Esophagus mucosa (tissue), 1 donor: ENCODE results near the gene LRRC56. TPM values are rescaled to one million over a fixed set of nuclear protein-coding genes. Genes with fewer than 3 reads are reported as not detected.

Experiments used
- ATAC-seq: fragments of 200-7000 bp; cut with Tn5 transposase; one replicate; pipeline ENCODE4 v1.9.1; 2020
- total RNA-seq: library from RNA; stranded (reverse); gene quantifications from one replicate; pipeline ENCODE4 v1.2.4, GENCODE V29; 2023
- donor health status: DM: yes; HTN: yes; CAD: no.

The LRRC56 gene
- total RNA-seq, 1 donor from 2014 or later: 1.3 TPM

GRCh38 chr11:575996-576768, 38.9 kb downstream of the LRRC56 start, which contains the start of gene PHRF1:
Gene PHRF1, plus strand, starts transcription at chr11:576470. Its CDS starts 5,043 bp downstream, at chr11:581513.
- ATAC-seq: peak; percentile 87

GRCh38 chr11:576811-577610, 39.7 kb downstream of the LRRC56 start:
- ATAC-seq: no peak

DNA sequence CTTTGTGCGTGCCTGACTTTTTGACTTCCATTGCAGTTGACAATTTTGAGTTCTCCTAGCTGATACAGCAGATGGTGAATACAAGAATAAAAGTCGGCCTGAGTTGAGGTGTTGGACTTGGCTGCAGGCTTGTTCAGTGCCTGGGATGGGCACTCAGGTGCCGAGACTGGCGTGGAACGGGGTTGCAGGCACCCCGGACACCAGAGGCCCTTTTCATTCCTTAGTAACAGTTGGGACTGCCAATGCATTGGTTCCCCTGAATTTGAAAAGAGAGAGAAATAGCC, 40.2 kb downstream of the LRRC56 start:
- no peak for ATAC-seq

DNA sequence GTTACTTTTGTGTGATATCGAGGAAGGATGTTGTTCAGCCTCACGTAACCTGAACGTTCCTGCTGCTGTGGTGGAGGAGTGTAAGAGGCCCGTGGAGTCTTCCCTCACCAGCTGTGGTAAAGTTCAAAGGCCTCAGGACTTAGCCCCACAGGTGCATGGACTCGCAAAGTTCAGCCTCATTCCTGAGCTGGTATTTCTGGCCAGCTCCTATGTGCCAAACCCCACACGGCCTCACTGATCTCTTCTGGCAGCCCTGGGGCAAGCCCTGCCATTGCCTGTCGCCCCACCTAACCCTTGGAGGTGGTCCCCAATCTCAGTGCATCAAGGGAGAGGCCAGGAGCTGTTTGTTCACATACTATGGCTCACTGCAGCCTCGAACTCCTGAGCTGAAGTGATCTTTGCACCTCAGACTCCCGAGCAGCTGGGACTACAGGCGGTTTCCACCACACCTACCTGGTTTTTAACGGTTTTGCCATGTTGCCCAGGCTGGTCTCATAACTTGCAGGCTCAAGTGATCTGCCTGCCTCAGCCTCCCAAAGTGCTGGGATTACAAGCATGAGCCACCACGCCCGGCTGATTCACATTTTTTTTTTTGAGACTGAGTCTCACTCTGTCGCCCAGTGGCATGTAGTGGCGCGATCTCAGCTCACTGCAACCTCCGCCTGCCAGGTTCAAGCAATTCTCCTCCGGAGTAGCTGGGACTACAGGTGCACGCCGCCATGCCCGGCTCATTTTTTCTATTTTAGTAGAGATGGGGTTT, 41.1 kb downstream of the LRRC56 start:
- peak; percentile 26 for ATAC-seq

- no peak for ATAC-seq
Measured at GRCh38 chr11:579830-580601, 42.7 kb downstream of the LRRC56 start.

DNA sequence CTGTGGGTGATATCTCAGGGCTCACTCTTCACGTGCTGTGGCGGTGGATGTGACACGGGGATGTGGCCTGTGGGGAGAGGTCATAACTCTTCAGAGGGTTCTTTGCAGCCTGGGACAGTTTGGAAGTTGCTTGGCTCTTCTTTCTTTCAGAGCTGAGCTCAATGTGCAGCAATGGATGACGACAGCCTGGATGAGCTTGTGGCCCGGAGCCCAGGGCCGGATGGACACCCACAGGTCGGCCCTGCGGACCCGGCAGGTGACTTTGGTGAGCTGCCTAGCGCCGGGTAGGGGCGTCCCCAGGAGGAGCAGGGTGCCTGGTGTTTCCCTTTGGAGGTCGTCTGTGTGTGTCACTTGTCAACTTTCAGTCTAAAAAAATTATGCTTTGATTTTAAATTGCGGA, 44.0 kb downstream of the LRRC56 start:
- no peak for ATAC-seq

DNA sequence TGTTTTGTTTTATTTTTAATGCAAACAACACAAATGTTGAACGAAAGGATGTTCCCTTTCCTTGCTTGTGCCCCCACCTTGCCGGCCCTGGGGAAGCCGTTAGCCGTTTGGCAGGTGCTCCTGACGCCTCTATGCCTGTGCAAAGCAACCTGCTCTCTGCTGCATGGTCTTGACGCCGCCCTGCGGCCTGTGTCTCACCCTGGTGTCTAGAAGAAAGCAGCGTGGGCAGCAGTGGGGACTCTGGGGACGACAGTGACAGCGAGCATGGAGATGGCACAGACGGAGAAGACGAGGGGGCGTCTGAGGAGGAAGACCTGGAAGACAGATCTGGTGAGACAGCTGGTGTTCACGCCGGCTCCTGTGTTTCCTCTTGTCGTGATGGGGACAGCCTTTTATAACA, 44.4 kb downstream of the LRRC56 start:
- ATAC-seq: no peak

GRCh38 chr11:584287-584686, 47.0 kb downstream of the LRRC56 start:
- ATAC-seq: no peak

- no peak for ATAC-seq
Measured at GRCh38 chr11:586376-587316, 49.3 kb downstream of the LRRC56 start.

DNA sequence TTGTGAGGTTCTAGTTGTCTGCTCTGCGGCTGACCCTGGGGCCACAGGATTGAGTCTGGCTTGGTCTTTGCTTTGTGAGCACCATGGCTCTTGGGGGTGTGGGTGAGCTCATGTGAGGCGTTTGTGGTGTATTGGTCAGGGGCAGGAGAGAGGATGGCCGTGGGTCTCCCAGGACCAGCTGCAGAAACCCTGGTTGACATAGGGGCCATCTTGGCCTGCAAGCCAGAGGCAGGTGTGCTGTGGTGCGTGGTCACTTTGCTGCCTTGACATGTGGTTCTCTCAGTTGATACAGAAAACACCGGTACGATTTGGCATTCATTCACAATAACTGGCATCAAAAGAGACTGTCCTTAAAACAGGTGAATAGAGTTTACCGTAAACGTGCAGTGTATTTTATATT, 50.2 kb downstream of the LRRC56 start:
- no peak for ATAC-seq

DNA sequence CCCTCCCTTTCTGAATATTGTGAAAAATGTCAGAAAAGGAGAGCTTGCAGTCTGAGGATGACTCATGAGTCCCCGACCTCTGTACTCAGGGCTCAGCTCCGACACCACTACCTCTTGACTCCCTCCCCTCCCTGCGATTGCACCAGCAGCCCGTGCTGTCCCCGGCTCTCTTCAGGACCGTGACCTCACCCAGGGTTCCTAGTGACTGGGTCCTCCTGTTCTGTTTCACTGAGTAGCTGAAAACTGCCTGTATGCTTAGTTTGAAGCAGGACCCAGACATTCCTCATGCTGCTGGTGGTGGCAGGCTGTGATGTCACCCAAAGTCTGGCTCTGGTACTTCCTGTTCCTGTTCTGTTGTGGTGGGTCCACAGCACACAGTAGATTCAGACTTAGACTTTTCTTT, 50.7 kb downstream of the LRRC56 start:
- peak; percentile 34 for ATAC-seq

GRCh38 chr11:589798-590197, 52.5 kb downstream of the LRRC56 start:
- no peak for ATAC-seq

GRCh38 chr11:590997-591396, 53.7 kb downstream of the LRRC56 start:
- no peak for ATAC-seq

DNA sequence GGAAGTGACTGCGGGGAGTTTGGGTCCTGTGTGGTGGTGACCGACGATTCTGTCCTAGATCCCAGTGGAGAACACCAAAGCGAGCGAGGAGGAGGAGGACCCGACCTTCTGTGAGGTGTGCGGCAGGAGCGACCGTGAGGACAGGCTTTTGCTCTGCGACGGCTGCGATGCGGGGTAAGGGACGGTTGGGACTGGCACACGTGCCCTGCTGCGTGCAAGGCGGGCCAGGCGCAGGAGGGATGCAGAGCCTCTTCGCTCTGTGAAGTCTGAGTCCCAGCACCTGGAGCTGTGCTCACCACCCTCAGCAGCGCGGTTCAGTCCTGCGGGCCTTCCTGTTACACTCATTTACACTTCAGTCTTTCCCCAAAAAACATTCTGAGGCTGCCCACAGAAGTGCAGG, 55.2 kb downstream of the LRRC56 start:
- no peak for ATAC-seq

DNA sequence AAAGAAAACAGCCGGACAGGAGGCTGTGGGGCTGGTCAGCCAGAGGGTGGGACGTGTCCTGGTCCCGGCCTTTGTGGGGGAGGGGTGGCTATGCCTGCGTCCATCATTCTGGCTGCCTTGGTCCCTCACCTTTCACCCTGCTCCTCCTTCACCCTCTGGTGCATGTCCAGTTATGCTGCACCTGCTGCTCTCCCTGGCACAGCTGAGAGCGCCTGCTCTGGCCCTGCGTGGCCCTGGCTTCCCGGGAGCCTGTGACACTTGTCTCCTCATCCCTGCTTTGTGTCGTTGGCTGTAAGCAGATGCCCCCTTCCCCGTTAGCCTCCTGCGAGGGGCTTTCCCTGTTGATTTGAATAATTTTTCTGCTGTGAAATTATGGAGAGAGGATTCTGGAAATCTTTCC, 55.6 kb downstream of the LRRC56 start:
- ATAC-seq: no peak

GRCh38 chr11:593347-593746, 56.0 kb downstream of the LRRC56 start:
- no peak for ATAC-seq

GRCh38 chr11:595400-595799, 58.1 kb downstream of the LRRC56 start:
- no peak for ATAC-seq

DNA sequence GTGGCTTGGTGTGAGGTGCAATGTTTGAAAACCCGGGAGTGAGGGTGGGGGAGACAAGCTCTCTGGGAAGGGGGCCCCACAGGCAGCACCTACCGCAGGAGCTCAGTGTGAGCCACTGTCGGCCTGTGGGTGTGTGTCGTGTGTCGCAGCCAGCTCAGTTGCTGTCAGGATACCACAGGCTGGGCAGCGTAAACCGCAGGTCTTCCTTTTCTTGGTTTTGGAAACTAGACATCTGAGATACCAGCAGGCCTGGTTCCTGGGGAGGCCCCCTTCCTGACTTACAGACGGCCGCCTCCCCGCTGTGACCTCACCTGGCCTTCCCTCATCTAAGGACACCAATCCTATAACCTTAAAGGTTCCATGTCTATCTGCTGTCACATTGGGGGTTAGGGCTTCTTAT, 59.0 kb downstream of the LRRC56 start:
- ATAC-seq: no peak

DNA sequence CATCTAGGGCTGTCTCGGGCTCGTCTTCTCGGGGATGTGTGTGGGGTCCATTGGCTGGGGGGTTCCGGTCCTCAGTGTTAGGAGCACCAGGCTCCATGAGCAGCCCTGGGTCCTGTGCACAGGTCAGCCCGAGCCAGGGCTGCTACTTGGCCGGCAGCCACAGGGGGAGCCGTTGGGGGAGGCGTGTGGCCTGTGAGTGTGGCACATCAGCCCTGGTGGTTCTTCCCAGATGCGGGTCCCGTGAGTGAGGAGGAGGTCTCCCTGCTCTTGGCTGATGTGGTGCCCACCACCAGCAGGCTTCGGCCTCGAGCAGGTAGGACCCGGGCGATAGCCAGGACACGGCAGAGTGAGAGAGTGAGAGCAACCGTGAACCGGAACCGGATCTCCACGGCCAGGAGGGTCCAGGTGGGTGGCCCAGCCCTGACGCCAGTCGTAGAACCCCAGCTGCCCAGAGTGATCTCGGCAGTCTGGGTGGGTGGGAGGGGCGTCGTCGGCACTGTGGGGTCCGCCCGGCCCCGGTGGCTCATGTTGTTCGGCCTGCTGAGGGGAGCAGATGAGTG, 59.9 kb downstream of the LRRC56 start:
- ATAC-seq: no peak

DNA sequence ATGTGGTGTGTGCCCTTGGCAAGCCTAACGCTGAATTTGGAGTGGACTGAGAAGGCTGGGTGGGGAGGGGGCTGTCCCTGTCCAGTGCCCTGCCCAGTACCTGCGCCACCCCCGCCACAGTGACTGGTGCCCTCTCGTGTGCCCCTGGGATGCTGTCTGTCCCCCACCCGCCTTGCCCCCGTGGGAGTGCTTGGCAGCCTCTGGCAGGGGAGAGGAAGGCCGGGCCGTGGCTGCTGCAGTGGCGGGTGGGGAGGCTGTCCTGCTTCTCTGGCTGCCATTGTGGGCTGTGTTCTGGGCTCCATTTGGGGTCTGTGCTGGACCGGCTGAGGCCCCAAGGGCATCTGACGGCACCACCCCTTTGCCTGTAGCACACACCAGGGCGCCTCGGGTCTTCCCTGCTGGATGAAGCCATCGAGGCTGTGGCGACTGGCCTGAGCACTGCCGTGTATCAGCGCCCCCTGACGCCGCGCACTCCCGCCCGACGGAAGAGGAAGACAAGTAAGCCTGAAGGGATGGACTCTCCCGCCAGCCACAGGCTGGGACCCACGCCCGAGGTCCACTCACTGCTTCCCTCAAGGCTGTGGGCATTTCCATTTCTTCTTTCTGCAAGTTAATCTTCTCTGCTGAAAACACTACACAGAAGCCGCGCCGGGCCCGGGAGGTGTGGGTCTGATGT, 60.8 kb downstream of the LRRC56 start:
- ATAC-seq: peak; percentile 12
